ENCODE data around the gene CD1B. TPM values are rescaled to one million over a fixed set of nuclear protein-coding genes. Genes with fewer than 3 reads are reported as not detected.

The CD1B gene
- total RNA-seq, 2 donors from 2014 or later: not detected

DNA sequence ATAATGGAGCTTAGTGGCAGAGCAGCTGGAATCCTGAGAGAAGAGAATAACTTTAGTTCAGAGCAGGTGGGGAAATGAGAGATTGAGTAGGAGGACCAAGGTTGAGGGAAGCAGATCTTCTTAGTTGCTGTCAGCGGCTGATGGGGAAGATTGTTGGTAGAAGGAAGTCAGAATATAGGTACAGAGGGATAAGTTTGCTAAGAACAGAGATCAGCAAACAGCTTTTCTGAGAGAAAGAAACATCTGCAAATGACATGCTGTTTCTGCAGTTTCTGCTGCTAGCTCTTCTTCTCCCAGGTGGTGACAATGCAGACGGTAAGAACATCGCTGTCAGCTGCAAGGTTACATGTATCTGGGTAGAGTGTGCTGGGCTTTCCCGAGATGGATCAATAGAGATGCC lies 41.5 kb downstream of the CD1B start, which contains the start of gene CD1C:
CD1C (plus strand) TSS at position 113 of the 400 bp plus-strand sequence; CDS start at position 255, 142 bp downstream.
- DNase-seq: no peak
- Mint-ChIP-seq H3K36me3 (ENCODE audit: low read depth) (no peaks in the 10 kb centered on the region), H3K4me3 (no peak within 1 kb of the TSS), H3K9me3 (no peaks in the 10 kb centered on the region), H3K4me1 (peaks cover 16% of the 10 kb centered on the region), H3K27me3 (ENCODE audit: insufficient read depth) (no peaks in the 10 kb centered on the region), H3K27ac (no peak within 1 kb of the TSS)
- Histone ChIP-seq H3K9me3 (ENCODE audit: control insufficient read depth, low read length) (no peaks in the 10 kb centered on the region), H3K27me3 (ENCODE audit: control insufficient read depth, insufficient read depth, low read length, poor library complexity, severe bottlenecking) (no peaks in the 10 kb centered on the region), H3K9ac (ENCODE audit: extremely low read depth, low read length, poor library complexity, severe bottlenecking) (no peak within 1 kb of the TSS), H3K4me3 (ENCODE audit: low read length) (no peak within 1 kb of the TSS), H3K36me3 (ENCODE audit: control insufficient read depth, insufficient read depth, low read length) (no peaks in the 10 kb centered on the region), H3K27ac (ENCODE audit: low read depth, low read length) (no peak within 1 kb of the TSS), H3K4me1 (ENCODE audit: control insufficient read depth, insufficient read depth, low read length) (peaks cover 4% of the 10 kb centered on the region)
- TF ChIP-seq, protein P1, sequence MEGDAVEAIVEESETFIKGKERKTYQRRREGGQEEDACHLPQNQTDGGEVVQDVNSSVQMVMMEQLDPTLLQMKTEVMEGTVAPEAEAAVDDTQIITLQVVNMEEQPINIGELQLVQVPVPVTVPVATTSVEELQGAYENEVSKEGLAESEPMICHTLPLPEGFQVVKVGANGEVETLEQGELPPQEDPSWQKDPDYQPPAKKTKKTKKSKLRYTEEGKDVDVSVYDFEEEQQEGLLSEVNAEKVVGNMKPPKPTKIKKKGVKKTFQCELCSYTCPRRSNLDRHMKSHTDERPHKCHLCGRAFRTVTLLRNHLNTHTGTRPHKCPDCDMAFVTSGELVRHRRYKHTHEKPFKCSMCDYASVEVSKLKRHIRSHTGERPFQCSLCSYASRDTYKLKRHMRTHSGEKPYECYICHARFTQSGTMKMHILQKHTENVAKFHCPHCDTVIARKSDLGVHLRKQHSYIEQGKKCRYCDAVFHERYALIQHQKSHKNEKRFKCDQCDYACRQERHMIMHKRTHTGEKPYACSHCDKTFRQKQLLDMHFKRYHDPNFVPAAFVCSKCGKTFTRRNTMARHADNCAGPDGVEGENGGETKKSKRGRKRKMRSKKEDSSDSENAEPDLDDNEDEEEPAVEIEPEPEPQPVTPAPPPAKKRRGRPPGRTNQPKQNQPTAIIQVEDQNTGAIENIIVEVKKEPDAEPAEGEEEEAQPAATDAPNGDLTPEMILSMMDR (conservative IDR thresholded peaks at IDR 0.05): no peak
- WGBS, 2 experiments (ENCODE audit: insufficient coverage in 1 of 2, insufficient read length in 1 of 2): 93 to 94% methylated on average over 3 to 4 of the region's 4 CpGs

GRCh38 chr1:158286941-158287346 lies 44.4 kb downstream of the CD1B start:
- Mint-ChIP-seq H3K27ac (no peak overlapping the region), H3K36me3 (ENCODE audit: low read depth) (no peaks in the 10 kb centered on the region), H3K27me3 (ENCODE audit: insufficient read depth) (no peaks in the 10 kb centered on the region), H3K4me1 (peaks cover 16% of the 10 kb centered on the region), H3K4me3 (no peak overlapping the region), H3K9me3 (peaks cover 5% of the 10 kb centered on the region)
- DNase-seq: no peak
- Histone ChIP-seq H3K27me3 (ENCODE audit: control insufficient read depth, insufficient read depth, low read length, poor library complexity, severe bottlenecking) (no peaks in the 10 kb centered on the region), H3K9me3 (ENCODE audit: control insufficient read depth, low read length) (no peaks in the 10 kb centered on the region), H3K27ac (ENCODE audit: low read depth, low read length) (no peak overlapping the region), H3K9ac (ENCODE audit: extremely low read depth, low read length, poor library complexity, severe bottlenecking) (no peak overlapping the region), H3K36me3 (ENCODE audit: control insufficient read depth, insufficient read depth, low read length) (no peaks in the 10 kb centered on the region), H3K4me3 (ENCODE audit: low read length) (no peak overlapping the region), H3K4me1 (ENCODE audit: control insufficient read depth, insufficient read depth, low read length) (peaks cover 4% of the 10 kb centered on the region)
- TF ChIP-seq, protein P1 (conservative IDR thresholded peaks at IDR 0.05): no peak
- WGBS, 2 experiments (ENCODE audit: insufficient coverage in 1 of 2, insufficient read length in 1 of 2): 100% methylated on average over 1 of the region's 1 CpG; no CpG with 5 or more reads in 1 of the 2 experiments

- Histone ChIP-seq H3K36me3 (ENCODE audit: control insufficient read depth, insufficient read depth, low read length) (no peaks in the 10 kb centered on the region), H3K27me3 (ENCODE audit: control insufficient read depth, insufficient read depth, low read length, poor library complexity, severe bottlenecking) (no peaks in the 10 kb centered on the region), H3K9me3 (ENCODE audit: control insufficient read depth, low read length) (no peaks in the 10 kb centered on the region), H3K27ac (ENCODE audit: low read depth, low read length) (no peak overlapping the region), H3K4me1 (ENCODE audit: control insufficient read depth, insufficient read depth, low read length) (peaks cover 4% of the 10 kb centered on the region), H3K4me3 (ENCODE audit: low read length) (no peak overlapping the region), H3K9ac (ENCODE audit: extremely low read depth, low read length, poor library complexity, severe bottlenecking) (no peak overlapping the region)
- Mint-ChIP-seq H3K9me3 (peaks cover 9% of the 10 kb centered on the region), H3K27ac (no peak overlapping the region), H3K36me3 (ENCODE audit: low read depth) (no peaks in the 10 kb centered on the region), H3K4me1 (peaks cover 16% of the 10 kb centered on the region), H3K4me3 (no peak overlapping the region), H3K27me3 (ENCODE audit: insufficient read depth) (no peaks in the 10 kb centered on the region)
- WGBS, 2 experiments (ENCODE audit: insufficient coverage in 1 of 2, insufficient read length in 1 of 2): 92 to 95% methylated on average over 3 to 4 of the region's 4 CpGs
- DNase-seq: no peak
- TF ChIP-seq, protein P1 (conservative IDR thresholded peaks at IDR 0.05): no peak
Observed at GRCh38 chr1:158286487-158286886, 44.8 kb downstream of the CD1B start.

Measured in endodermal cell (in vitro differentiated cells).